HepG2 (cell line): ENCODE measurements around the gene PHF21B. TPM values are rescaled to one million over a fixed set of nuclear protein-coding genes. Genes with fewer than 3 reads are reported as not detected.

ENCODE experiments used
- ETV5 ChIP-seq: IDR thresholded peaks from 2 replicates; pipeline ENCODE4 v1.6.1; 2018; ENCODE audit warnings: missing biosample characterization, missing genetic modification reagents, inconsistent platforms, borderline replicate concordance
- HNF1A ChIP-seq, 2 experiments: sonication (generic) in 1 of 2; formaldehyde crosslinking in 1 of 2; IDR thresholded peaks; 2 replicates each; pipeline versions ENCODE4 v1.4.0 to v1.6.1; 2016 to 2020; ENCODE audit warnings: borderline replicate concordance in 1 of 2, low read depth in 1 of 2, mild to moderate bottlenecking in 1 of 2, missing genetic modification reagents in 1 of 2
- HNF4A ChIP-seq: sonication (generic); formaldehyde crosslinking; IDR thresholded peaks from 2 replicates; pipeline ENCODE4 v1.4.0; 2020; ENCODE audit warnings: missing genetic modification reagents
- NR2C2 ChIP-seq: sonication (generic); formaldehyde crosslinking; IDR thresholded peaks from 2 replicates; pipeline ENCODE4 v1.4.0; 2020; ENCODE audit warnings: missing genetic modification reagents, mild to moderate bottlenecking, moderate library complexity, borderline replicate concordance
- PHF20 ChIP-seq: sonication (generic); formaldehyde crosslinking; IDR thresholded peaks from 2 replicates; pipeline ENCODE4 v1.5.0; 2020; ENCODE audit warnings: mild to moderate bottlenecking, missing genetic modification reagents
- PHF8 ChIP-seq: sonication (generic); formaldehyde crosslinking; IDR thresholded peaks from 2 replicates; pipeline ENCODE4 v1.5.0; 2020; ENCODE audit warnings: missing genetic modification reagents
- SP4 ChIP-seq: sonication (generic); formaldehyde crosslinking; IDR thresholded peaks from 2 replicates; pipeline ENCODE4 v1.8.1; 2023; ENCODE audit warnings: mild to moderate bottlenecking, missing genetic modification reagents
- ZNF407 ChIP-seq: sonication (generic); formaldehyde crosslinking; IDR thresholded peaks from one replicate; pipeline ENCODE4 v1.5.1; 2020; ENCODE audit warnings: mild to moderate bottlenecking, missing genetic modification reagents; ENCODE audit errors: not compliant biosample characterization
- ZNF558 ChIP-seq: sonication (generic); formaldehyde crosslinking; IDR thresholded peaks from 2 replicates; pipeline ENCODE4 v1.9.0; 2022; ENCODE audit warnings: mild to moderate bottlenecking, missing genetic modification reagents, borderline replicate concordance
- ZNF709 ChIP-seq: sonication (generic); formaldehyde crosslinking; IDR thresholded peaks from 2 replicates; pipeline ENCODE4 v1.5.0; 2020; ENCODE audit warnings: mild to moderate bottlenecking, missing genetic modification reagents
- polyA plus RNA-seq, 8 experiments: library from polyadenylated mRNA; depleted of rRNA in 3 of 8; stranded (reverse) in 7 of 8; unstranded in 1 of 8; fragments of >200 nt; fragmentation: Illumina TruSeq in 4 of 8; extraction: Trizol in 4 of 8; gene quantifications; 2 replicates each; pipeline versions ENCODE4 v1.2.1 to v1.2.3, GENCODE V29; 2011 to 2016; ENCODE audit warnings: low read depth in 4 of 8, missing spikeins in 1 of 8, mixed read lengths in 1 of 8; ENCODE audit not compliant: insufficient read depth in 1 of 8
- total RNA-seq, 5 experiments: library from RNA; depleted of rRNA; stranded (reverse); fragments of >200 nt; fragmentation: Illumina TruSeq; extraction: Trizol; gene quantifications; 2 replicates each; pipeline ENCODE4 v1.2.3, GENCODE V29; 2016; ENCODE audit warnings: low read depth in 1 of 5

PHF21B gene
- total and polyA plus RNA-seq, 2 of the 13 experiments (the other 11 are each of a cell fraction or from before 2014, with no cell fraction given), result not detected

- TF ChIP-seq ZNF407 (CRISPR knock-in tag) (no peak), ZNF709 (CRISPR knock-in tag) (peak; percentile 73; the same call in 1 of the 2 replicates), ETV5 (CRISPR knock-in tag) (peak; percentile 38; the same call in 1 of the 2 replicates), SP4 (peak; percentile 58), PHF8 (CRISPR knock-in tag) (no peak), NR2C2 (CRISPR knock-in tag) (0 out of 2 replicates have a peak, but pooled peaks have one; percentile 18), HNF1A (IDR thresholded peaks at IDR 0.05; ENCODE audit: low read depth) (no peak), HNF1A (CRISPR knock-in tag; IDR thresholded peaks at IDR 0.05; ENCODE audit: borderline replicate concordance) (0 out of 2 replicates have a peak, but pooled peaks have one; percentile 34), ZNF558 (CRISPR knock-in tag) (peak; percentile 90; the same call in 1 of the 2 replicates), PHF20 (CRISPR knock-in tag) (no peak; the same call in 1 of the 2 replicates), HNF4A (CRISPR knock-in tag) (no peak)
Measured at GRCh38 chr22:44975427-44976262, 34.2 kb downstream of the PHF21B start (continued).
